Endothelial cell (in vitro differentiated cells): Measurements from ENCODE around the gene FUT7. TPM values are rescaled to one million over a fixed set of nuclear protein-coding genes. Genes with fewer than 3 reads are reported as not detected.

Source experiments
- DNase-seq: peaks from one replicate; pipeline ENCODE4 v3.0.0; 2021; ENCODE audit warnings: low spot score
- H3K27ac Mint-ChIP-seq: one replicate; pipeline ENCODE4 v1.8.0; 2021; ENCODE audit warnings: mixed read lengths, inconsistent platforms; ENCODE audit not compliant: unreplicated experiment
- H3K27me3 Mint-ChIP-seq: one replicate; pipeline ENCODE4 v1.8.0; 2021; ENCODE audit warnings: mild to moderate bottlenecking, moderate library complexity, mixed read lengths, inconsistent platforms; ENCODE audit not compliant: unreplicated experiment
- H3K36me3 Mint-ChIP-seq: one replicate; pipeline ENCODE4 v1.8.0; 2021; ENCODE audit warnings: mild to moderate bottlenecking, low read depth, mixed read lengths, inconsistent platforms; ENCODE audit not compliant: unreplicated experiment
- H3K4me1 Mint-ChIP-seq: one replicate; pipeline ENCODE4 v1.8.0; 2021; ENCODE audit warnings: mild to moderate bottlenecking, mixed read lengths, inconsistent platforms; ENCODE audit not compliant: unreplicated experiment
- H3K4me3 Mint-ChIP-seq: one replicate; pipeline ENCODE4 v1.8.0; 2021; ENCODE audit warnings: mild to moderate bottlenecking, mixed read lengths, inconsistent platforms; ENCODE audit not compliant: unreplicated experiment
- H3K9me3 Mint-ChIP-seq: one replicate; pipeline ENCODE4 v1.8.0; 2021; ENCODE audit warnings: mixed read lengths, inconsistent platforms; ENCODE audit not compliant: unreplicated experiment
- total RNA-seq: library from RNA; stranded (reverse); fragmentation: NEBNext Ultra II Directional; extraction: Animal tissue kit (Norgen Biotek cat#: 25700); gene quantifications from one replicate; pipeline ENCODE4 v1.2.1, GENCODE V29; 2021; ENCODE audit not compliant: unreplicated experiment
- TF ChIP-seq, protein P1 (sequence below): fragments of 200-600 bp; sonication (generic); IDR thresholded peaks from one replicate; pipeline ENCODE4 v1.5.0; 2021; ENCODE audit warnings: antibody characterized with exemption; ENCODE audit not compliant: unreplicated experiment

Gene FUT7
- total RNA-seq, 1 donor from 2014 or later: not detected

GRCh38 chr9:137026828-137027227 is 5.1 kb downstream of the FUT7 start:
- Mint-ChIP-seq H3K4me1 (no peaks in the 10 kb centered on the region), H3K36me3 (no peaks in the 10 kb centered on the region)

DNA sequence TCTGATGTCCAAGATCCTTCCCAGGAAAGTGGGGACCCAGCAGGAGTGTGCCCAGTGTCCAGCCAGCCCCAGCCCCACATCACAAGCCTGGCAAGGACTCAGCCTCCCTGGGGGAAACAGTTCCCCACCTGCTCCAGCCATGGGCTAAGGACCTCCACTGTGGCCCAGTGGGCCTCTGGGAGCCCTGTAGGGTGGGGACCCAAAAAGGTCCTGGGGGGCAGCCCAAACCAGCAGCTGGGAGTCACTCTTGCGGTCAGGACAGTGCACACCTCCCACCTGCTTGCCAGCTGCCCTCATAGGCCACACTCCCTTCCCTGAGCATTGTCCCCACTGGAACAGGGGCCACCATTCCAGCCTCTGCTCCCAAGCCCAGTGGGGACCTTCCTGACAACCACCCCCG is 5.5 kb downstream of the FUT7 start:
- Mint-ChIP-seq H3K4me3 (no peak overlapping the region), H3K27me3 (peaks cover 17% of the 10 kb centered on the region), H3K36me3 (no peaks in the 10 kb centered on the region), H3K4me1 (no peaks in the 10 kb centered on the region), H3K27ac (no peak overlapping the region), H3K9me3 (no peaks in the 10 kb centered on the region)
- TF ChIP-seq, protein P1, sequence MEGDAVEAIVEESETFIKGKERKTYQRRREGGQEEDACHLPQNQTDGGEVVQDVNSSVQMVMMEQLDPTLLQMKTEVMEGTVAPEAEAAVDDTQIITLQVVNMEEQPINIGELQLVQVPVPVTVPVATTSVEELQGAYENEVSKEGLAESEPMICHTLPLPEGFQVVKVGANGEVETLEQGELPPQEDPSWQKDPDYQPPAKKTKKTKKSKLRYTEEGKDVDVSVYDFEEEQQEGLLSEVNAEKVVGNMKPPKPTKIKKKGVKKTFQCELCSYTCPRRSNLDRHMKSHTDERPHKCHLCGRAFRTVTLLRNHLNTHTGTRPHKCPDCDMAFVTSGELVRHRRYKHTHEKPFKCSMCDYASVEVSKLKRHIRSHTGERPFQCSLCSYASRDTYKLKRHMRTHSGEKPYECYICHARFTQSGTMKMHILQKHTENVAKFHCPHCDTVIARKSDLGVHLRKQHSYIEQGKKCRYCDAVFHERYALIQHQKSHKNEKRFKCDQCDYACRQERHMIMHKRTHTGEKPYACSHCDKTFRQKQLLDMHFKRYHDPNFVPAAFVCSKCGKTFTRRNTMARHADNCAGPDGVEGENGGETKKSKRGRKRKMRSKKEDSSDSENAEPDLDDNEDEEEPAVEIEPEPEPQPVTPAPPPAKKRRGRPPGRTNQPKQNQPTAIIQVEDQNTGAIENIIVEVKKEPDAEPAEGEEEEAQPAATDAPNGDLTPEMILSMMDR: no peak
- no peak for DNase-seq

More at GRCh38 chr9:137026828-137027227, 5.1 kb downstream of the FUT7 start:
- H3K9me3 Mint-ChIP-seq: no peaks in the 10 kb centered on the region
- peaks cover 17% of the 10 kb centered on the region for H3K27me3 Mint-ChIP-seq
- TF ChIP-seq, protein P1: no peak
- H3K27ac Mint-ChIP-seq: no peak overlapping the region
- no peak overlapping the region for H3K4me3 Mint-ChIP-seq
- DNase-seq: no peak

- Mint-ChIP-seq H3K9me3 (no peaks in the 10 kb centered on the region), H3K27ac (no peak overlapping the region), H3K4me3 (no peak overlapping the region), H3K27me3 (peaks cover 15% of the 10 kb centered on the region), H3K4me1 (no peaks in the 10 kb centered on the region), H3K36me3 (no peaks in the 10 kb centered on the region)
- DNase-seq: no peak
- TF ChIP-seq, protein P1: no peak
Observed at GRCh38 chr9:137025517-137025966, 6.3 kb downstream of the FUT7 start.

GRCh38 chr9:137023583-137023991 is 8.3 kb downstream of the FUT7 start:
- Mint-ChIP-seq H3K4me3 (no peak overlapping the region), H3K36me3 (no peaks in the 10 kb centered on the region), H3K4me1 (no peaks in the 10 kb centered on the region), H3K27me3 (peaks cover 12% of the 10 kb centered on the region), H3K9me3 (no peaks in the 10 kb centered on the region), H3K27ac (no peak overlapping the region)
- TF ChIP-seq, protein P1: no peak
- DNase-seq: no peak

GRCh38 chr9:137023157-137023556 is 8.7 kb downstream of the FUT7 start:
- H3K4me1 Mint-ChIP-seq: no peaks in the 10 kb centered on the region
- H3K9me3 Mint-ChIP-seq: no peaks in the 10 kb centered on the region
- peaks cover 12% of the 10 kb centered on the region for H3K27me3 Mint-ChIP-seq
- no peaks in the 10 kb centered on the region for H3K36me3 Mint-ChIP-seq
- H3K4me3 Mint-ChIP-seq: no peak overlapping the region
- no peak for DNase-seq
- no peak overlapping the region for H3K27ac Mint-ChIP-seq
- TF ChIP-seq, protein P1: no peak
